NCI-H128 (cell line): Measurements from ENCODE around the gene KLHDC4.

Source experiments
- DNase-seq: peaks from one replicate; lab custom pipeline; 2025; ENCODE audit not compliant: unreplicated experiment; lab: John Stamatoyannopoulos, UW

The KLHDC4 gene

DNA sequence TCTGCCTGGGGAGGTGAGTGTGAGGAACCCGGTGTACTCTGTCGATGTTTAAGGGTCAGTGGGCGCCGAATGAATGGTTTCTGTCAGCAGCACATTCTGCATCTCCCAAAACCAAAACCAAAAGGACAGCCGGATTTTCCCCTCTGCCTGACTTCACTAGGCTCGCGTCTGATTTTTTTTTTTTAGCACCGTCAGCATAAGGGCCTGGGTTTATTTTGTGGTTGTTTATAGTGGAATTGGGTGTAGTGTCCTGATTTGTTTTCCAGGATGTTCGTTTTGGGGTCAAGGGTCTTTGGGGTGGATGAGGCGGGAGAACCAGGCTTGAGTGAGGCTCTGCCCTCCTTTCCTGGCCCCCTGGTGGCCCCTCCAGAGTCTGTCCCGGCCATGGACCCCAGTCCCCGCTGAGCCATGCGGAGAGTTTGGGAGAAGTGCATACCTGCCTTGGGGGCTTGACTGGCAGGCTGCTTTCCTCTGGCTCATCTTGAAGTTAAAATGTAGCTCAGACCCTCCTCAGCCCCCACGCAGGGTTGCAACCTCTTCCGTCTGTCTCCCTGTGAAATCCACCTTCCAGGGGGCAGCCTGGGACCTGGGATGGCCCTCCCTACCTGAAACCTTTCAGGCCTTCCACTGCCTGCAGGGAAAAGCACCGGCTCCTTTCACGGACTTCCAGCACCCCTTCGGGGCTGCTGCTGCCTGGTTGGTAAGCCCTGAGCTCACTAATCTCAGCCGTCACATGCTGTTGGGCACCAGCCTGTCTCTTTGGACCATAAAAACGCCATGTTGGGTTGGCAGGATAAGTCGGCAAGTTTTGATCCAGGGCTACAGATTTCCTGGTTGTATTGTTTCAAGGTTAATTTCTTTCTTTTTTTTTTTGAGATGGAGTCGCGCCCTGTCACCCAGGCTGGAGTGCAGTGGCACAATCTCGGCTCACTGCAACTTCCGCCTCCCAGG, 103.3 kb downstream of the KLHDC4 start:
- DNase-seq, result no peak

DNA sequence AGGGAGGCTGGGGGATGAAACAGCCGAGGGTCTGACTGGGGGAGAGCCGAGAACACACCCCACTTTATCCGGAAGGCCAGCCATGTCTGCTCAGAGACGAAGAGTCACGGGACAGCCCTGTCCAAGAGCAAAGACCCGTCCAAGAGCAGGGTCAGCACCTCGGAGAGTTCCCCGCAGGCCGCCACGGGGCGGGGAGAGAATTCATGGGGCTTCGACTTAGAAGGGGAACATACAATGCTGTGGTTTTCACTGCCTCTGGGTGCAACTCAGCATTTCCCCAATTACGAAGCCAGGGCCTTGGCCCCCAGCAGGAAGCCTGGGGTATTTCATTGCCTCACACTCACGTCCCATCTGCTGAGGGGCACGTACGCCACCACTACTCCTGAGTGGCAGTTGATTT, 104.2 kb downstream of the KLHDC4 start:
- DNase-seq, result no peak

GRCh38 chr16:87658564-87659225, 107.1 kb downstream of the KLHDC4 start:
- no peak for DNase-seq
